H1 (cell line): ENCODE measurements around the gene CAPNS1.

ENCODE experiments used
- EZH2 ChIP-seq: fragments of 200-600 bp; sonication (generic); IDR thresholded peaks from 2 replicates; pipeline ENCODE4 v1.7.1; 2012; ENCODE audit warnings: low read depth, mild to moderate bottlenecking, moderate library complexity, low read length, inconsistent platforms; ENCODE audit not compliant: severe bottlenecking
- TF ChIP-seq, protein P1 (sequence below), 3 experiments: IDR thresholded peaks; 1 replicate in 2 of 3; 2 replicates in 1 of 3; pipeline versions ENCODE4 v1.5.1 to v1.6.1; 2011; ENCODE audit warnings: low read length in 3 of 3, mild to moderate bottlenecking in 3 of 3, inconsistent platforms in 2 of 3, low read depth in 1 of 3, moderate library complexity in 1 of 3; ENCODE audit not compliant: insufficient read depth in 1 of 3; ENCODE audit errors: control extremely low read depth in 1 of 3

DNA sequence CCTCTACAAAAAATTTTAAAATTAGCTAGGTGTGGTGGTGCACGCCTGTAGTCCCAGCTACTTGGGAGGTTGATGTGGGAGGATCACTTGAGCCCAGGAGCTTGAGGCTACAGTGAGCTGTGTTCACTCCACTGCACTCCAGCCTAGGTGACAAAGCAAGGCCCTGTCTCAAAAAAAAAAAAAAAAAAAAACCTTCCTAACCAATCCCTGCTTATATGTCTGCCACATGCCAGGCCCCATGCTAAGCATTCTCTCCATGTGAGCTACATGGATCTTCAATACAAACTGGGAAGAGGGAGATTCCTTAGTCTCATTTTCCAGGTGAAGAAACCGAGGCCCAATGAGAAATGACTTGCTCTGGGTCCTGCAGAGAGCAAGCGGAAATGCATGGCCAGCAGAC lies 31.2 kb upstream of the CAPNS1 start:
- TF ChIP-seq, protein P1, sequence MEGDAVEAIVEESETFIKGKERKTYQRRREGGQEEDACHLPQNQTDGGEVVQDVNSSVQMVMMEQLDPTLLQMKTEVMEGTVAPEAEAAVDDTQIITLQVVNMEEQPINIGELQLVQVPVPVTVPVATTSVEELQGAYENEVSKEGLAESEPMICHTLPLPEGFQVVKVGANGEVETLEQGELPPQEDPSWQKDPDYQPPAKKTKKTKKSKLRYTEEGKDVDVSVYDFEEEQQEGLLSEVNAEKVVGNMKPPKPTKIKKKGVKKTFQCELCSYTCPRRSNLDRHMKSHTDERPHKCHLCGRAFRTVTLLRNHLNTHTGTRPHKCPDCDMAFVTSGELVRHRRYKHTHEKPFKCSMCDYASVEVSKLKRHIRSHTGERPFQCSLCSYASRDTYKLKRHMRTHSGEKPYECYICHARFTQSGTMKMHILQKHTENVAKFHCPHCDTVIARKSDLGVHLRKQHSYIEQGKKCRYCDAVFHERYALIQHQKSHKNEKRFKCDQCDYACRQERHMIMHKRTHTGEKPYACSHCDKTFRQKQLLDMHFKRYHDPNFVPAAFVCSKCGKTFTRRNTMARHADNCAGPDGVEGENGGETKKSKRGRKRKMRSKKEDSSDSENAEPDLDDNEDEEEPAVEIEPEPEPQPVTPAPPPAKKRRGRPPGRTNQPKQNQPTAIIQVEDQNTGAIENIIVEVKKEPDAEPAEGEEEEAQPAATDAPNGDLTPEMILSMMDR (IDR thresholded peaks at IDR 0.05; ENCODE audit: control extremely low read depth in 1 of 3, insufficient read depth in 1 of 3, low read depth in 1 of 3, low read length in 3 of 3), result no peak
- TF ChIP-seq EZH2, result no peak
